NCI-H1436 (cell line): ENCODE measurements around the gene PDLIM4.

ENCODE experiments used
- DNase-seq: peaks from one replicate; lab custom pipeline; 2025; lab: John Stamatoyannopoulos, UW

Gene PDLIM4, protein sequence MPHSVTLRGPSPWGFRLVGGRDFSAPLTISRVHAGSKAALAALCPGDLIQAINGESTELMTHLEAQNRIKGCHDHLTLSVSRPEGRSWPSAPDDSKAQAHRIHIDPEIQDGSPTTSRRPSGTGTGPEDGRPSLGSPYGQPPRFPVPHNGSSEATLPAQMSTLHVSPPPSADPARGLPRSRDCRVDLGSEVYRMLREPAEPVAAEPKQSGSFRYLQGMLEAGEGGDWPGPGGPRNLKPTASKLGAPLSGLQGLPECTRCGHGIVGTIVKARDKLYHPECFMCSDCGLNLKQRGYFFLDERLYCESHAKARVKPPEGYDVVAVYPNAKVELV

DNA sequence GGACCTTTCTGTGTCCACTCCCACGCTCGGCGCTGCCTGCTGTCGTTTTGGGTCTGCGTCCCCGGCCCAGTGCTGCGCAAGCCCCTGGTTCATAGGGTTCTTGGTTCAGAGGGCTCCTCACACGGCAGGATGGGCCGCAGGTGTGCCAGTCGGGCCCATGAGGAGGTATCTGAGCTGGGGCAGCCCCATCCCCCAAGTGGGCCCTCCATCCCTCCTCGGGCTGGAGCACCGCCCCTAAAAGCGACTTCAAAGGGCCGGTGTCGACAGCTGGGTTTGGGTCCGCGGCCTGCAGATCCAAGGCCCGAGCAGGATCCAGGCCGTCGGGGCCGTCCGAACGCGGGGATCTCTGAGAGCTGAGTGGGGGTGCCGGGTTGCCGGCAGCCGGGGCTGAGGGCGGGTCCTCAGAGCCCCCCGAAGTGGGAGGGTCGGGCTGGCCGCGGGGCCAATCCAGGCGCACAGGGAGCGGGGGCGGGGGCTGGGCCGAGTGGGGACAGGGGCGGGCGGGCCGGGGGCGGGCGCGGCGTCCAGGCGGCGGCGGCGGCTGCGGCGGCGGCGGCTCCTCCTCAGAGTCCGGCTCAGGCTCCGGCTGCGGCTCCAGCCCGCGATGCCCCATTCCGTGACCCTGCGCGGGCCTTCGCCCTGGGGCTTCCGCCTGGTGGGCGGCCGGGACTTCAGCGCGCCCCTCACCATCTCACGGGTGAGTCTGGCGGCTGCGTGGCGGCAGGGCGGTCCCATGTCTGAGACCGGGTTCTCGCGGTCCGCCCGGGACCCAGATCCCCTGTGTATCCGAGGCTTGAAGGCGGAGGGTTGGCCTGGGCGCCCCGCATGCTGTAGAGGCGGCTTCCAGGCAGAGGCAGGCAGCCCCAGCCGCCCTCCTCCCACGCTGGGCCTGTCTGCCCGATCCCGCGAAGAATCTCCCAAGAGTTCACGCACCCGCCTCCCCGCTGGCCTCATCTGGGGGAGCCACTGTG lies at the start of gene PDLIM4:
Gene PDLIM4, plus strand, starts transcription at position 566 of the 971 bp plus-strand sequence. Its CDS starts 39 bp downstream, at position 605.
- no peak for DNase-seq

DNA sequence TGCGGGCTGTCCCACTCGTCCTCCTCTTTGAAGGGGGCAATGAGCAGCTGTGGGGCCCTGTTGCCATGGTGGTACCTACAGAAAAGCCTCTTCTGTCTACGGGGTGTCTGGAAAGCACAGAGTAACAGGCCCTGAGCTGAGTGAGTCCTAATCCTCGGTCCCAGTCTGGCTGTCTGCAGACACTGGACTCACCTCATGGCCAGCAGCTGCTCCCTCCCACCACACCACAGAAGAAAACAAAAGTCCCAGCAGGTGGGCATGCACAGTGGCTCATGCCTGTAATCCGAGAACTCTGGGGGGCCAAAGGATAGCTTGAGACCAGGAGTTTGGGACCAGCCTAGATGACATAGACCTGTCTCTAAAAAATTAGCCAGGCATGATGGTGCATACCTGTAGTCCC lies 49.7 kb upstream of the PDLIM4 start:
- DNase-seq: no peak

DNA sequence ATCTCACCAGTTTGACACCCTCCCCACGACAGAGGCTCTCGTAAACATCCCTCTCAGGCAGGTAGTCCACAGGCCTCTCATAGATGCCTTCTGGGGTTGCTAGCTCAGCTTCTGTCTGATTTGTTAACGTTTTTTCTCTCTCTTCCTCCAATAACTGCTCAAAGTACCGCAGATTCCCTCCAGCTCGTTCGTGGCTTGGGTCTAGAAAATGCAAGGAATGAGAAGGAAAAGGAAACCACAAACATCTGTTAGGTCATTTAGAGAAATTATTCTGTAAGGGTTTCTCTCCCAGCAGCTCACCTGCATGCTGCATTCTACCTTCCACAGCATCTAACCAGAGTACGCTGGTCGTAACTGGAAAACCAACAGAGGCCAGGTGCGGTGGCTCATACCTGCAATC lies 48.4 kb upstream of the PDLIM4 start:
- no peak for DNase-seq

DNA sequence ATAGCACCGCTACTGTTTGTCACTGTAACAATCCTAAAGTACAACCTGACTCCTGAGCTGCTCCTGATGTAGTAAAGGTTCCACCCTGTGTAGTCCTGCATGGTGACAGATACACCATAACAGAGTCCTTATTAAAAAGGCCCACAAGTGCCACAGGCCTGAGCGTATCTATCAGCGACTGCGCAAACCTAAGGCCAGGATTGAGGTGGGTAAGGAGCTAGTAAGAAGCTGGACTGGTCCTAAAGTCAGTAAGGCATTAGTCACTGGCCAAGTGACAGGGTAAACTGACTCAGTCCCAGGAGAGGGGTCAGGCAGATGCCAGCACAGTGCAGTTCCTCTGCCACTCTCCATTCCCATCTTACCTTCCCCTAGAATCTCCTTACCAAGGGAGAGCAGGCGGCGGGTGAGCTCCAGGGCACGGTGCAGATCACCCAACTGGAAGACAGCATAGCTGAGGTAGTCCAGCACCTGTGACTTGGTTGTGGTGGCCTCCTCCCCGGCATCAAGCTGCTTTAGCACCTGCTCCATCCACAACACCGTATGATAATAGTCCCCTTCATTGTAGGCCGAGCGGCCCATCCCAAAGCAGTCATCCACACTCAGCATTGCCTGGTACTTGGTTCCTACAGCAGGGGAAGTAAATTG lies 47.5 kb upstream of the PDLIM4 start:
- no peak for DNase-seq

DNA sequence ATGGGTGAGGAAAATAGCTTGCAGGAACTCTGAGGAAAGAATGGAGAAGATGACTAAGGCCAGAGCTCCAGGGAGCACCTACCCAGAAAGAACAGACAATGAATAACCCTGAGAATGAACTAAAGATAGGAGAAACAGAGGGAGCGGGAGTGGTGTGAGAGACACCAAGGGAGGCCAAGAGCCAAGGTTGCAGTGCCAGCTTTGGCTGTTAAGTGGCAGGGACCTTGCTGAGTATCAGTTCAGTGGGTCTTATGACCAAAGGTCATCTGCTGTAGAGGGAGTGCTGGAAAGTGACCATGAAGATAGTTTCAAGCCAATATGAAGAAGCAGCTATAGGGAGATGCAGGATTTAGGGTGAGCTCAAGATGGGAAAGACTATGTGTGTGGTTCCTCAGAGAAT lies 46.6 kb upstream of the PDLIM4 start:
- no peak for DNase-seq

DNA sequence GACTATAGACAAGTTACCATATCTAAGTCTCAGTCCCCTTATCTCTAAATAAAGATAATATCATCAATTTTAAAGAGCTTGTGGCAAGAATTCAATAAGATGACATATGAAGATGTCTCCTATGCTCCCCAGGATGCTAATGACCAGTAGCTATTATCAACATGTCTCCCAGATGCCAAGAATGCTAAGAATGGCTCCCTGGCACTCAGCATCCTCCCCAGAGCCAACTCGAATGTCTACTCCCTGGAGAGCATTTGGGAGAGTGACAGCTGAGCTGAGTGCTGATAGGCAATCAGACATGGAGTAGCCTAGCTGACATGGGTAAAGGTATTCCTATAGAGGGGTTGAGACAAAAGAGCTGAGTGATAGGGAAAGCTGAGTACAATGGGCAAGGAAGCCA lies 45.7 kb upstream of the PDLIM4 start:
- DNase-seq: no peak

DNA sequence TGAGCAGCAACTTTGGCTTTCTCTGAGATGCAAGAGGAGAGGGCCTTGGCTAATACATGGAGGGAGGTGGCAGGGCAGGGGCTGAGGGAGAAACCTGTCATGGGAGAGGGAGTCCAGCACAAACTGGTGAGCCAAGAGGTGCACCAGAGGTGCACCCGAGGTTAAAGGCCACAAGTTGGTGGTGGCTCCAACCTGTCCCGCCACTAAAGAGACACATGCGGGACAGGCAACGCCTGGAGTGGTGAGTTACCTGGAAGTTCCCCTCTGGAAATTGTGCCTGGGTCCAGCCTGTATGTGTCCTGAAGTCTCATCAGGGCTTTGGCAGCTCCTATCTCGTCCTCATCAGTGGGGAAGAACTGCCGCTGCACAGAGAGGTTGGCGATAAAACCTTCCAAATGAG lies 43.8 kb upstream of the PDLIM4 start:
- DNase-seq: no peak

DNA sequence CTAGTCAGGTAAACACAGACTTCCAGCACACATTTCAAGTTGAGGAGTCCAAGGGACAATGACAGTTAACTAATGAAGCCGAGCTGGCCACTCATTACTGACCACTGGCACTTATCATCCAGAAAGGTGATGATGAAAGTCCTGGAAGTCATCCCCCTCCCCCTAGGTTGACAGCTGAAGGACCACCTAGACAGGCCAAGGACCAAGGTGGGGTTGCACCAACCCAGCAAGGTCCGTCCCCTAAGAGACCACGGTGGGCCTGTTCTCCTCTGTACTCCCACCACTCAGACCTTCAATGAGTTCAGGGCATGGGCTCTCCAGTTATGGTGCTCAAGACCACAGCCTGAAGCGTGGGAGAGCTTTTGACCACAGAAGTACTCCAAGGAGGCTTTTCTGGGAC lies 43.0 kb upstream of the PDLIM4 start:
- DNase-seq: no peak

DNA sequence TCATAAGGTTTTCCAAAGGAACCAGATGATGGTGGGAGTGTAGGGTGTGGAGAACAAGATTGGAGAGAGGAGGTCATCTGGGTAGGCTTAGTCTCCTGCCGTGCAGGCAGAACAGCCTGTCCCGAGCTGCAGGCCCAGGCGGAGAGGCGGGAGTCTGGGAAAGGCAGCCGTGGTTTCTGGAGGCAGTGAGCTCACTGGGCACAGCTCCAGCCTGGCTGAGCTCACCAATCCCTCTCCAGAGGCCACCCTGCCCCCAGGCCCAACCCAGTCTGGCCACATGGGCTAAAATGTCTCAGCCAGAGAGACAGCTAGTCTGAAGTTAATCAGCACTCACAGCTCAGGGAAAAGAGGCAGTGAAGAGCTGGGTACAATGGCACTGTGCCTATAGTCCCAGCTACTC lies 42.2 kb upstream of the PDLIM4 start:
- no peak for DNase-seq

DNA sequence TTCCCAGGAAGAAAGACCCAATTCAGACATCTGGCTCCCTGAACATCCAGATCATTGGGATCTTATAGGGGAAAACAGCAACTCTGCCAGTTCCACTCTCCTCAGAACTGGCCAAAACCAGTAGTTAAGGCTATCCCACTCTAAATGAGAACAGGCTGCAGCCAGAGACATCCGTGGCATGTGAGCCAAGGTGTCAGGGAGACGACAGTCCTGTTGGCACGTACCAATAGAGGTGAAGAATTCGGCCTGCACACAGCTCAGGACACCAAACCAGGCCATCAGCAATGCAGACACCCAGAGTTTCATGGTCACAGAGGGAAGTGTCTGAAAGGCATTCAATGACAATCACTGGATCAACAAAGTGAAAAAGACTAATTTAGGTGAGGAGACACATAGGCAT lies 39.2 kb upstream of the PDLIM4 start:
- DNase-seq: no peak

DNA sequence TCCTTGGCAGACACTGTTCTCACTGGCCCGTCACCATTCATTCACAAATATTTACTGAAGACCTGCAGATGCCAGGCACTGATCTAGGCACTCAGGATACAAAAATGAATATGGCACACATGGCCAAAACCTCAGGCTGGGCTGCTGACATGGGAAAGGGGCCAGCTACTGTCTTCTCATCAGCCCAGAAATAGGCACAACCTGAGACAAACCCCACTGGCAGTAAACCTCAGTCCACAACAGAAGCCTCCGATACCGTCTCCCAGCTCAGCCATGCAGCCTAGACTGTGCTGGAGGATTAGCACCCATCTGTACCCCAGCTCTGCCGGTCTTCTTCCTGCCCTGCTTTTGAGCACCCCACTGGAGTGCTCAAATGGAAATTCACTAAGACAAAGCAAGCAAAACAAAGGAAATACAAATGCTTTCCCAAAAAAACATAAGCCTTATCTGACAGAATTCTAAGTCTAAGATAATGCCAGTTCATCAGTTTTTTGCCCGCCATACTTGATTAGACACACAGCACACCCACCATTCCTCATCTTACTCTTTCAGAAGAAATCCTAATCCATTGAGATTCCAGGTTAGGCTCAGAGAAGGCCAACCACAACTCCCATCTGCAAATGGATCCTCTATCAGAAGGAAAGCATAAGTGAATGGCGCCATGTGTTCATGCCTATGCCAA lies 38.1 kb upstream of the PDLIM4 start:
- DNase-seq: no peak

DNA sequence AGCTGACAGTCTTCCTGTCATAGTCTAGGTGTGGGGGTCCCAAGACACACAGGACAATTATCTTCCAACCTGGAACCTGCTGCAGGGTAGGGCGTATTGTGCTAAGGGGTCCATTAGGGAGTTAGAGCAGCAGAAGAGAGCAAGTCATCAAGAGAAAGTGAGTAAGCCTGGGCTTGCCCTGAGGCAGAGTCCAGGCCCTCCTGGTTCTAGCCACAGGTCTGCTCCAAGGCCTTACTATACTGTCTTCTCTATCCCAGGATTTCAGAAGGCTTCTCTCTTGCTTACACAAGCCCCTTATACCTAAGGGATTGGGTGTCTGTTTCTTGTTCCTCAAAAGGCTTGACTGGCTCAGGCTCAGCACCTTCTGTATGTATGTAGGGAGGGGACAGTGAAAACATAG lies 37.5 kb upstream of the PDLIM4 start:
- DNase-seq: no peak

DNA sequence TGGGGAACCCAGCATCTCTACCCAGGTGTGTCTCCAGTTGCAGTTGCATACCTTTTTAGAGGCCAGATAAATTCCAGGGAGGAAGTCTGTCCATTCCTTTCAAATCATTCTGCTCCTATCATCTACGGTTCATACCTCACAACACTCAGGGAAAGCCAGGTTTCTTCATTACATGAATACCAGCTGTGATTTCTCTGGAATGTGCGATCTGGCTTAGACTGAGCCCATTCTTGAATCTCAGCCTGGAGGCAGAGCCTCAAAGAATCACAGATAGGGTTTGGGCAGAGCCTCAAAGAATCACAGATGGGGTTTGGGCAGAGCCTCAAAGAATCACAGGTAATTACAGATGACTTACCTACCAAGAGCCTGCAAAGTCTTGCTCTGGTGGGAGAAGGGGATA lies 37.0 kb upstream of the PDLIM4 start:
- no peak for DNase-seq

DNA sequence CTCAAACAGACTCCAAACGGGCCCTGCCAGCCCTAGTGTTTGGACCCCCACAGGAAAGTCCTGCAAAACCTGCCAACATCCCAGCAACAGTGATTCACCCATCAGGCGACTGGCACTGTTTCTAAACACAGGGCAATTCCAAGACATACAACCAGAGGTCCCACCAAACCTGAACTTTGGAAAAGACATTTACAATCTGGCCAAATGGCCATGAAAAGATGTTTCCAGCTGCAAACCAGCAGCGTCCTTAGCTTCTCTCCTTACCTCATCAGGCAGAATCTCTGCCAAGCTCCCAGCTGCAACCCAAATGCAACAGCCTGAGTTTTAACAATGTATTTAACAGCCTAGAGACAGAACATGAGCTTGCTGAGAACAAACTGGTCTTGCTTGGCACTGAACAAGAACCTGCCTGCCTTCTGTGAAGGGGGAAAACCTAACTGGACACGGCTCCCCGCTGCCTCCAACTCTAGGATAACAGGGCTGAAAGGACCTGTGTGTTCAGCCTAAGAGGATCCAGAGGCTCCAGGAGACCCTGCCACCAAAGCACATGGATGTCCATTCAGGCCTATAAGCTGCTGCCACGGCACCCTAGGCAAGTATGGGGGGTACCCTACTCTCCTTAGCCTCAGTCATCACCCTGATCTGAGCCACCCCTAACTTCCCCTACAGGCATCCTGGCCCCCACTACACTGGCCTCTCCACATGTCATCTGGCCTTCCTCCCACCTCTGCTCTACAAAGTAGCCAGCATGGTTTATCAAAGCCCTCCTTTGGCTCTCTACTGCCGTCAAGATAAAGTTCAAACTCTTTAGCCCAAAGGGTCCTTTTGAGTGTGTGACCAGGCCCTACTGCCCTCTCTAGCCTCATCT lies 35.5 kb upstream of the PDLIM4 start:
- no peak for DNase-seq

DNA sequence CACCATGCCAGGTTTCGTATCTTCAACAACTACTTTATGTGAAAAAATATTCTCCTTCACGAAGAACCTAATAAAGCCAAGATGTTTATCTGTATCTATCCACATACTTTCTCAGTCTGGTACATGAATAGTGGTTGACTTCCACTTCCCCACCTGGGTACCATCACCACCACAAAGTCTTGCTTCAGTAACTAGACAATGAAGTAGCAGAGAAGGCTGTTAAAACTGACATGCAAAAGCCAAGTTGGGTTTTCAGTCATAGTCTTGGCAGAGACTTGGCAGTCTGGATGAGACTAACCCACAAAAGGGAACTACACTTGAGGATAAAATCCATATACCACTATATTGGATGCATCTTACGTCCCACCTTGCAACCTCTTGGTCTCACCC lies 34.9 kb upstream of the PDLIM4 start:
- no peak for DNase-seq

DNA sequence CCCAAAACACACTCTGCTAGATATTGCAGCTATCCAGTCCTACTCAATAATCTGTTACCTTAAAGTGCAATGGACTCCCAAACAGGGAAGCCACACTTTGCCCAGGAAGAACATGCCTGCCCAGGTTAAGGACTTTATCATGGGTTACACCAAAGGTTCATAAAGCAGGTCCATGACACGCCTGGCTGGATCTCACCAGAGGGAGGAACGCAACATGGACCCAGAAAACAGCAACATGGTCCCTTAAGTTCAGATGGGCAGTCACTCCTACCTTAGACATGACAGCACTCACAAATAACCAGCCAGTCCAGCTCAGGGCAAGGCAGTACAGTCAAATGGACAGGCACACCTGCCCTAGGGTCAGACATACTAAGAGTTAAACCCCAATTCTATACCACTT lies 33.6 kb upstream of the PDLIM4 start:
- DNase-seq: no peak

DNA sequence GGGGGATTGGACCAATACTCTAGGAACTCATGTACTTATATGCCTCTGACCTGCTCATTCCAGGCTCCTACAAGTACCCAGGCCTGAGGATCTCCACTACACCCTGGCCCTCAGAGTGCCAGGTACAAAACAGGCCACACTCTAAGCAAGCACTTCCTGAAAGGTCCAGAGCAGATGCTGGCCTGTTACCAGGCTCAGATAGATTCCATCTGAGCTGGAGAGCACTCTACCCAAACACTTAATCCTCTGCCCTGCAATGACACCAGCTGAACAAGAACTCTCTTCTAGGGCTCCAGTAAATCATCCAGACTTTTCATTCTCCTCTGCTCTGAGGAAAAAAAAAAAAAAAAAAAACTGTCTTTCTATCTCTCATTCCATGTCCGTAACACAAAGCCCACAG lies 32.8 kb upstream of the PDLIM4 start:
- no peak for DNase-seq

DNA sequence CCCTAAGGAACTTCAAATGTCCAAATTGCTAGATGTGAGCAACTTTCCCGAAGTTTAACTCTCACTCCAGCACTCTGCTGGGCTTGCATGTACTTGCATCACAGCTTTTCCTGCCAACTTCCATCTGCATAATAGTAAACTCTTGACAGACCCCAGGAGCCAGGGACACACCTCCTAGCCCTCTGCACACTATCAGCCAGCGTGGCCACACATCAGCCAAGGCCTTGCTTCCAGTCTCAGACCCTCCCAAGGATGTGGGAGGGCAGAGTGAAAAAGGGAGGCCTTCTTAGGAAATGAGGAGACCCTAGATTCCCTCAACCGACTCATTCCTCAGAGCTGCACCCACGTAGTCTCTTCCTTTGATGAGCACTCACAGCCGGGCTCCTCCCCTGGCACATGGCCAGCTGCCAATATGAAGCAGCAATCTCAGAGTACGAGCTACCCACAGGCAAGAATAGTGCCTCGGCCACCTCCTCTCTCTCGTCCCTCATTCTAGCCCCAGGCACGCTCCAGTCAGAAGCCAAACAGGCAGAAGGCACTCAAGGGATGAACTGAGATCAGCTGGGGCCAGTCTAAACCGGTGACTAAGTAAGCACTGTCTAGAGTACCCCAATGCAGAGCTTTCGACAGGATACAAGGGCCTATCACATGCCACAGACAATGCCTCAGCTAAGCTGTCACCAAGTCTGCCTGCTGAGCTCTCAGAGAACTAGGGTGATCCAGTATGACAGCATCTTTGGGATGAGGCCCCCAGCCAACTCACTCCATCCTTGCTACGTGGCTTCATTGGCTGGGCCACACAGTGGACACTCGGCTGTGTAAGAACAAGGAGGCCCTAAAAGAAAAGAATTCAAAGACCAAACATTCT lies 32.1 kb upstream of the PDLIM4 start:
- DNase-seq: peak; percentile 22

DNA sequence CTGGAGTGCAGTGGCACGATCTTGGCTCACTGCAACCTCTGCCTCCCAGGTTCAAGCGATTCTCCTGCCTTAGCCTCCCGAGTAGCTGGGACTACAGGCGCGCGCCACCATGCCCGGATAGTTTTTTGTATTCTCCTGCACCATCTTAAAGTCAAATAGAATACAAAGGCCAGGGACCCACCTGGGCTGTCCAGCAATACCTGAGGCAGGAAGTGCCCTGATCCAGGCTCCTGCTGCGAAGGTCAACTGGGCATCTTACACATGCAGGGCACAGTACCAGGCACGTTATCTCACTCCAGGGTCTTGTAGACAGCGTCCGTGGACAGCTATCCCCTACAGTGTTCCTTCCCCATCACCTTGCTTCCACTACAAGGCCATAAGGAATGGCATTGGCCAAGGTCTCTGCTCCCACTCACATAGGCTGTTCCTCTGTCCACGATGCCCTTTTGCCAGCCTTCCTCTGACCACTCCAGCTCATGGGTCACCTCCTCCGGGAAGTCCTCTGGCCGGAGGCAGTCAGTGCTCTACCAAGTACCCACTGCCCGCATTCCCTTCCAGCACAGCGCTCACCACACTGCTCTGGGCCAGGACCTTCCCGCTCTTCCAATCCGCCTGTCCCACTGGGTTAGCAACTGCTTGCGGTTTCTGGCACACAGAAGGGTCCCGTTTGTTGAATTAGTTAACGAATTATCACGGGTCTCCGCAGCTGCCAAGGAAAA lies 30.8 kb upstream of the PDLIM4 start:
- no peak for DNase-seq

DNA sequence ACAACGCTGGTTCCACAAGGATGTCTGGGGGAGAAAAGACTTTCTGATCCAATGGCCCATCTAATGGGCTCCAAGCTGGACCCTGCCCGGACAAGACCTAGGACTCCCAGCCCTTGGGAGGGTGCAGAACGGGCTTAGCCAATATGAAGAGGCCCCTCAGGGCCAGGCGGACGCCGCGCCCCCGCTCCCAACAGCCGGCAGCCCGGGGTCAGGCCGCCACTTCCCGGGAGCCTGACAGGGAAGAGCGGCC lies 30.3 kb upstream of the PDLIM4 start:
- DNase-seq: no peak
